ENCODE measurements around the gene PLEKHO2. TPM values are rescaled to one million over a fixed set of nuclear protein-coding genes. Genes with fewer than 3 reads are reported as not detected.
A peak's percentile ranks its signal among the peaks of the same experiment; 100 is the strongest.

Gene PLEKHO2
- total and polyA plus RNA-seq, 10 of the 15 experiments (the other 5 are each of a cell fraction or from before 2014, with no cell fraction given): 1.4 to 25.6 (median 20.5) TPM

GRCh38 chr15:64883997-64884511 is 42.3 kb downstream of the PLEKHO2 start (continued):
- TF ChIP-seq TCF3 (IDR thresholded peaks at IDR 0.05; ENCODE audit: borderline replicate concordance, insufficient read depth, low read depth, low read length): no peak
- no peak for TF ChIP-seq BCLAF1 (IDR thresholded peaks at IDR 0.05)
- no peak for TF ChIP-seq NRF1 (conservative IDR thresholded peaks at IDR 0.05; ENCODE audit: low read depth, low read length)
- TF ChIP-seq BCL11A (IDR thresholded peaks at IDR 0.05; ENCODE audit: low read depth, low read length): 0 out of 2 replicates have a peak, but pooled peaks have one; percentile 29
- 0 out of 2 replicates have a peak, but pooled peaks have one; percentile 50 for TF ChIP-seq MAX (IDR thresholded peaks at IDR 0.05; ENCODE audit: low read depth, low read length)
- TF ChIP-seq ZNF592 (IDR thresholded peaks at IDR 0.05): no peak
